SKM-1 treated with dmso at 0.1 percent for 144 hours (cell line): ENCODE data around the gene HRK.
"Not testable (repeated sequence)": the region's sequence is repeated elsewhere in the genome, so short reads cannot be mapped to it uniquely, and the experiment has no call there.

Source experiments
- DNase-seq: peaks from one replicate; lab custom pipeline; 2025; ENCODE audit not compliant: unreplicated experiment; lab: John Stamatoyannopoulos, UW

HRK gene

GRCh38 chr12:116827432-116827831 is 53.8 kb downstream of the HRK start:
- no peak for DNase-seq

GRCh38 chr12:116821291-116821690 is 60.0 kb downstream of the HRK start:
- DNase-seq = no peak

GRCh38 chr12:116820064-116820656 is 61.1 kb downstream of the HRK start:
- no peak for DNase-seq

GRCh38 chr12:116818948-116819832 is 62.1 kb downstream of the HRK start:
- peak; percentile 48 for DNase-seq

- DNase-seq = no peak
Observed at GRCh38 chr12:116818341-116818856, 62.8 kb downstream of the HRK start.

GRCh38 chr12:116814766-116815165 is 66.5 kb downstream of the HRK start:
- DNase-seq = not testable (repeated sequence)

GRCh38 chr12:116813271-116814041 is 67.8 kb downstream of the HRK start:
- no peak for DNase-seq

- DNase-seq = no peak
Observed at GRCh38 chr12:116812238-116812637, 69.0 kb downstream of the HRK start.

- DNase-seq = no peak
Observed at GRCh38 chr12:116808113-116809105, 72.8 kb downstream of the HRK start.

GRCh38 chr12:116807546-116807945 is 73.7 kb downstream of the HRK start:
- DNase-seq = no peak

GRCh38 chr12:116806845-116807440 is 74.3 kb downstream of the HRK start:
- DNase-seq = no peak
